ENCODE measurements around the gene CPT1B. TPM values are rescaled to one million over a fixed set of nuclear protein-coding genes. Genes with fewer than 3 reads are reported as not detected.
"Not testable (repeated sequence)": the region's sequence is repeated elsewhere in the genome, so short reads cannot be mapped to it uniquely, and the experiment has no call there.

CPT1B gene
- polyA plus RNA-seq, 3 donors = 9.0 to 9.7 (median 9.1) TPM

GRCh38 chr22:50548040-50548920 is 29.9 kb downstream of the CPT1B start:
- no peak for DNase-seq (ENCODE audit: low read depth in 3 of 3, low spot score in 2 of 3)

GRCh38 chr22:50547263-50547985 is 30.8 kb downstream of the CPT1B start:
- DNase-seq (ENCODE audit: low read depth in 3 of 3, low spot score in 2 of 3) = no peak

- no peak for DNase-seq (ENCODE audit: low read depth in 3 of 3, low spot score in 2 of 3)
These were observed 31.6 kb downstream of the CPT1B start for GRCh38 chr22:50546326-50547262.

DNA sequence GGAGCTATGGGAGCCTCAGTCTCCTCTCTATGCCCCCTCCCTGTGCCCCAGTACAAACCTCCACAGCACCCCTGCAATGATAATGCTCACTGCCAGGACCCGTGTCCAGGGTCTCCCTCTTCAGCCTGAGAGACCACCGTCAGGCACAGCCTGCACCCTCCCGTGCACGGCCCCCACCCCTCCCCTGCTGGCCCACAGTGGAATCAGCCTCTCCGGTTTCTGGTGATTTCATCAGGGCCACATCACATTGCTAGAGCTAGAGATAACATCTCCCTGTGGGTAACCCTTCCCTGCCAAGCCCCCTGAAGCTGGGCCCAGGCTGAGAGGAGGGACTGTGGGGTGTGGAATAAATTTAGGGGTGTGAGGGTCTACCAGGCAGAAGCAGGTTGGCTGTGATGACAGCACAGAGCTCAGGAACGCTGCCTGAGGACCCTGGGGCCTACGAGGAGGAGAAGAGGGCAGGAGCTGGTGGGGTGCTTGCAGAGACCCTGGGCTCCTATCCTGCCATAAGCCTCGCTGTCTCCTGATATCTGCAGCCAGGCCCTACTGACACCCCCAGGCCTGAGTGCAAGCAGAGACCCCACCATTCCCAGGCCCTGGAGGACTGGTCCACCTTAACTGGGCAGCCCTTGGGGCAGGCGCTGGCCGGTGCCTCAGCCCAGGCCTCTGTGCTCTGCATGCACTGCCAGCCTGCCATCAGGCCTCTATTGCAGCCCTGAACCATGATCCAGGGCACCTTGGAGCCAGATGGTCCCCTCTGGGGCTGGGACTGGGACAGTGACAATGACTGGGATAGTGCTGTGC is 32.5 kb downstream of the CPT1B start, which contains the start of gene KLHDC7B:
TSS of gene KLHDC7B (plus strand) at position 378 of the 804 bp plus-strand sequence. CDS start at position 723, 345 bp downstream.
- no peak for DNase-seq (ENCODE audit: low read depth in 3 of 3, low spot score in 2 of 3)

DNA sequence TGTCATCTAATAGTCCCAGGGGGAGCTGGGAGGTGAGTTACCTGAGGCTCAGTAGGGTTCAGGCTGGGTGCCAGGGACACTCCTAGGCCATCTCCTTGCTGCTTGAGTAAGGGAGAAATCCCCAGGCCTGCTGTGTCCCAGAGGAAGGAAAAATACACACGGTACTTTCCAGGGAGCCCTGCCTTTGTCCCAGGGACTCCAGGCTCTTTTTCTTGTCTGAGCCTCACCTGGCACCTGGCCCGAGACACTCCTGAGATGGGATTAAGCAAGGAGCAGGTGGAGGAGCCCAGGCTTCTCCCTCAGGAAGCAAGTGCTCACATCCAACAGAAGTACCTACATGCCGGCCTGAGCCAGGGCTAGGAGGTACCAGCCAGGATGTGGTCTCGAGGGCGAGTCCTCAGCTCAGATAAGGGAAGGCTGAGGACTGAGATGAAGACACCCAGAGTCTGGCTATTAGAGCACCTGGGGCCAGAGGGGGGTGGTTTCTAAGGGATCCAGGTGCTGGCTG is 33.4 kb downstream of the CPT1B start:
- no peak for DNase-seq (ENCODE audit: low read depth in 3 of 3, low spot score in 2 of 3)

DNA sequence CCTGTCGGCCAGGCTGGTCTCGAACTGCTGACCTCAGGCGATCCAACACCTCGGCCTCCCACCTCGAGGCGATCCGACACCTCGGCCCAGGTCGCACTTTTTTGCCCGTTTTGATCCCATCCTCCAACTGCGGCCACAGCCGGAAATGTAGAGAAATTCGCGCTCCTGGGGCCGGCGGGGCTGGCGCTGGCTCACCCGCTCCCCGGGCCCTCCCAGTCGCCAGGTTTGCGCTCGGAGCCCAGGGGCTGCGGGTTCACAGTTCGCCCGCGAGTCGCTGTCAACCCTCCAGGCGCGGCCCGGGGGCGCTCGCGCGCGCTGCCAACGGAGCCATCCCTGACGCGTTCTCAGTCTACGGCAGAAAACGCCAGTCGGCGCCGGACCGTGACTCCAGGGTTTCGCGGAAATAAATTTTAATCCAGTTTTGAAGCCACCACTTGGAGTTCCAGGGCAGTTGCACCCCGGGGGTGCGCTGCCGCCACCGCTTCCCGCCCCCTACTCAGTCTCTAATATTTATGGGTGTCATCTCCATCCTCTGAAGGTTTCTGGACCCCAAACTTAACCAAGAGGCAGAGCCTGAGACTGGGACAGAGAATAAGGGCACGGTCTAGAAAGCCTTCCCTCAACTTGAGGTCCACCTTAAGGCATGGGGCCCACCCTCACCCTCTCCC is 34.0 kb downstream of the CPT1B start:
- no peak for DNase-seq (ENCODE audit: low read depth in 3 of 3, low spot score in 2 of 3)

- no peak for DNase-seq (ENCODE audit: low read depth in 3 of 3, low spot score in 2 of 3)
These were observed 35.8 kb downstream of the CPT1B start for GRCh38 chr22:50542416-50542927.

DNA sequence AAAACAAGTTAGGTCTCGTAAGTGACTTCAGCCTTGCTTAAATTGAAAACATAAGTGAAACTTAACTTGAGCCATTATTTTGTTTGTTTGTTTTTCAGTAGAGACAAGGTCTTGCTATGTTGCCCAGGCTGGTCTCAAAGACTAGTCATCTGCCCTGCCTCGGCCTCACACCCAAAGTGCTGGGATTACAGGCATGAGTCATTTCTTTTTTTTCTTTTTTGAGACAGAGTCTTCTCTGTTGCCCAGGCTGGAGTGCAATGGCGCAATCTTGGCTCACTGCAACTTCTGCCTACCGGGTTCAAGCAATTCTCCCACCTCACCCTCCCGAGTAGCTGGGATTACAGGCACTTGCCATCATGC is 36.6 kb downstream of the CPT1B start:
- DNase-seq (ENCODE audit: low read depth in 3 of 3, low spot score in 2 of 3) = not testable (repeated sequence)

DNA sequence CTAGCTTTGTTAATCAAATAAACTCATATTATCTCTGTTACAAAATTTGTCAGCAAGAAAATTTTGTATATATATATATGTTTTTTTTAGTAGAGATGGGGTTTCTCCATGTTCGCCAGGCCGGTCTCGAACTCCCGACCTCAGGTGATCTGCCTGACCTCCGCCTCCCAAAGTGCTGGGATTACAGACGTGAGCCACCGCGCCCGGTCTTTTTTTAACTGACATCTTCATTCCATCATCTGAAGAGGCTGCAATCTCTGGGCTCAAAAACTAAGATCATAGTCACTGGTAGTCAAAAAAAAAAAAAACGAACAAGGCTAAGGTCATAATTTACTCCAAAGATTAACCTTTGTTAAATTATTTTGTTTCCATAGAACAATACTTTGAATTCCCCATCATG is 37.8 kb downstream of the CPT1B start:
- DNase-seq (ENCODE audit: low read depth in 3 of 3, low spot score in 2 of 3) = no peak

GRCh38 chr22:50537765-50538164 is 40.5 kb downstream of the CPT1B start:
- DNase-seq (ENCODE audit: low read depth in 3 of 3, low spot score in 2 of 3) = no peak

DNA sequence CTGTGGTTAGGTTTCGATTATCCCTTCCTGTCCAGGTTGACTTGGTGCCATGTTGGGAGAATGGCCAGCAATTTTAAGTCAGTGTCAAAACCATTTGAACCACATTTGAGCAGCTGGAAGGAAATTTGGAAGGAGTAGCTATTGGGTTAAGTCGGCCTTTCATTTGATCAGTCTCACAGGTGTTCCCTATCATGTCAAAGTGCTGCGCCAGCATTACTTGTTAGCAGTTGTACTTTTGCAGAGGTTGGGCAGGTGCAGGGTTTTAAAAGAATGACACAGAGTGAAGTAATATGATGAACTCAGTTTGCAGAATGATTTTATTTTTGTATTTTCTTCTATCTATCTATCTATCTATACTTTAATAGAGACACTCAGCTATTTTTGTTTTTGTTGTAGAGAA is 42.0 kb downstream of the CPT1B start:
- no peak for DNase-seq (ENCODE audit: low read depth in 3 of 3, low spot score in 2 of 3)

- DNase-seq (ENCODE audit: low read depth in 3 of 3, low spot score in 2 of 3) = no peak
These were observed 43.1 kb downstream of the CPT1B start for GRCh38 chr22:50535113-50535512.

- not testable (repeated sequence) for DNase-seq (ENCODE audit: low read depth in 3 of 3, low spot score in 2 of 3)
These were observed 44.1 kb downstream of the CPT1B start for GRCh38 chr22:50533856-50534711.

GRCh38 chr22:50532824-50533796 is 45.1 kb downstream of the CPT1B start:
- DNase-seq (ENCODE audit: low read depth in 3 of 3, low spot score in 2 of 3) = no peak

- DNase-seq (ENCODE audit: low read depth in 3 of 3, low spot score in 2 of 3) = no peak
These were observed 46.1 kb downstream of the CPT1B start for GRCh38 chr22:50531962-50532674.

DNA sequence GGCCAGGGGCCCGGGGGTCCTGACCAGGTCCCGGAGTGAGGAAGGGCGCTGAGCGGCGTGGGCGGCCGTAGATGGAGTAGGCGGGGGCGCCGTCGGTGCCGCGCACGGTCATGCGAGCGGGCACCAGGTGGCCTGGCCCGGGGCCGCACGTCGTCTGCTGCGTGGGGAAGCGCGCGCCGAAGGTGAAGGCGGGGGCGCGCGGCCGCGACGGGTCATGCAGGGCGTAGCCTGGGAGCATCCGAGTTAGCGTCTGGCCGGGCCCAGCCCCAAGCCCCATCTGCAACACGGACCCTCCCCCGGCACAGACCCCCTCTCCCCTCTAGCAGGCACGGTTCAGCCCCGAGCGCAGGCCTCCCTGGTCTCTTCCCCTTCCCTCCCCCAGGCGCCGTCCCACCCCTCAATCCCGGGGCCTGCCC is 46.7 kb downstream of the CPT1B start:
- DNase-seq (ENCODE audit: low read depth in 3 of 3, low spot score in 2 of 3) = no peak
